Measurements from ENCODE around the gene ZNF367. TPM values are rescaled to one million over a fixed set of nuclear protein-coding genes. Genes with fewer than 3 reads are reported as not detected.
A peak's percentile ranks its signal among the peaks of the same experiment; 100 is the strongest.

Gene ZNF367
- total RNA-seq, 1 experiment from 2014 or later, result 55.5 TPM

DNA sequence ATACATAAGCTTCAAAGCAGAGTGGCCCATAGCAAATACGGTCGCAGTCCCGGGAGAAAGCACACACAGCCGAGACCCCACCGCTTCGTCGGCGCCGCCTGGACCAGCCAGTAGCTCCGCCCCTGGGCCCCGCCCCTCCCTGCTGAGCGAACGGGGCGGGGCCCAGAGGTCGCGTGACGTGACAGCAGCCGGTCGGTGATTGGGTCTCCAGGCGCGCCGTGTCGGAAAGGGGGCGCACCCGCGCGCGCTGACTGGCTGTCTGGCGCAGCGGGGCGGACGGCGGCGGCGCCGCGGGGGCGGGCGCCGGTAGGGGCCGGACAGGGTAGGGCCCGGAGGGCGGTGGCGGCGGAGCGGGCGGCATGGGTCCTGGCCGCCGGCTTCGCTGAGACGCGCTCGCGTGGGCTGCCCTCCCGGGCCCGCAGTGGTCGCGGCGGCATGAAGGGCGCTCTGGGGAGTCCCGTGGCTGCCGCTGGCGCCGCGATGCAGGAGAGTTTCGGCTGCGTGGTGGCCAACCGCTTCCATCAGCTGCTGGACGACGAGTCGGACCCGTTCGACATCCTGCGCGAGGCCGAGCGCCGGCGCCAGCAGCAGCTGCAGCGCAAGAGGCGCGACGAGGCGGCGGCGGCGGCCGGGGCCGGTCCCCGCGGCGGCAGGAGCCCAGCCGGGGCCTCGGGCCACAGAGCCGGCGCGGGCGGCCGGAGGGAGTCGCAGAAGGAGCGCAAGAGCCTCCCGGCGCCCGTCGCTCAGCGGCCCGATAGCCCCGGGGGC is 31.9 kb upstream of the ZNF367 start, which contains the start of gene HABP4:
HABP4 (plus strand) TSS at position 325 of the 768 bp plus-strand sequence; CDS start at position 436, 111 bp downstream.
- H3K27ac ChIP-seq, result peak within 1 kb of the TSS; percentile 59; the same call in 1 of the 2 replicates
- no peaks in the 10 kb centered on the region; the same call in 1 of the 2 replicates for H3K36me3 ChIP-seq
- H3K4me1 ChIP-seq (replicated peaks), result peaks cover 7% of the 10 kb centered on the region

DNA sequence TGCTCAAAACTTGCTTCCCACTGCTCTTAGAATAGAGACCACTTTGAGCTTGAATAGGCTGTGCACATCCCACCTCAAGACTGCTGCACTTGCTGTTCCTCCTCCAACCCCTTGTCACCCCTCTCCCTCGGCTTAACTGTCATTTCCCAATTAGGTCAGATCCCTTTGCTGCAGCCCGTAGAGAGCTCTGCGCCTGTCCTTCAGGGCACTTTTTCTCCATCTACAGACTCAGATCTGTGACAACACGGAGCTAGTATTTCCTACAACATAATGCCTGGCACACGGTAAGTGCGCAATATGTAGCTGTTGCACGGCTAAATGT is 31.3 kb upstream of the ZNF367 start:
- Histone ChIP-seq H3K36me3 (no peaks in the 10 kb centered on the region; the same call in 1 of the 2 replicates), H3K4me1 (replicated peaks) (peaks cover 7% of the 10 kb centered on the region), H3K4me3 (peak overlapping the region; percentile 93), H3K9me3 (replicated peaks) (0 out of 2 replicates have a peak, but pooled peaks cover 2% of the 10 kb centered on the region), H3K27ac (no peak overlapping the region), H3K27me3 (replicated peaks) (no peaks in the 10 kb centered on the region)
- no peak for DNase-seq (ENCODE audit: low read depth in 1 of 2, low spot score in 2 of 2)

More for the DNA sequence above, 31.9 kb upstream of the ZNF367 start, which contains the start of gene HABP4:
- Histone ChIP-seq H3K4me3 (peak within 1 kb of the TSS; percentile 93), H3K27me3 (replicated peaks) (no peaks in the 10 kb centered on the region), H3K9me3 (replicated peaks) (0 out of 2 replicates have a peak, but pooled peaks cover 2% of the 10 kb centered on the region)
- DNase-seq (ENCODE audit: low read depth in 1 of 2, low spot score in 2 of 2), result peak; percentile 90 to 94

DNA sequence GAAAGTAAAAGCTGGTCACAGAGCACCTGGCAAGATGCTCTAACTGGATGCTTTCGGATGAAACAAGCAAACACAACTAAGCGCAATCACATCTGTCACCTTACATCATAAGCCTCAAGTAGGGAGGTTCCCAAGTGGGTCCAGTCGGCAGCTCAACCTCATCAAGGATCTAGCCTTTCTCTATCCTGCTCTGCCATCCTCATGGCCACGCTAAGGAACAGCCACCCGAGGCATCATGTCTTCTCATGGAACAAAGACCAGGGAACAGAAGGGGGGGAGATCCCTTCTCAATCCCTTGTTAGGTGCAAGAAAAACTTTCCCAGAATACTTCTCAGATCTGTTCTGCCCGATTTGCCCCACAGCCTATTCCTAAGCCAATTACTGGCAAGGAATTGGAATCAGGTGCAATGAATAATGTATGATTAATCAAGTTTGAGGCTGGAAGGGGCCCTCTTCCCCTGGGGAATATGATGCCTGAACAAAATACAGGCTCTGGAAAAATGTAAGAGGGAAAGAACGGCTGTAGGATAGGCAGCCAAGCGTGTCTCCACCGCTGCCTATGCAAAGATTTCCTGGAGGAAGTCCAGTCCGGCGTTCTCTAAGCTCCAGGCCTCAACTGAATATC is 30.5 kb upstream of the ZNF367 start:
- no peak overlapping the region for H3K27ac ChIP-seq
- peak in 1 of 2 experiments; percentile 4 for DNase-seq (ENCODE audit: low read depth in 1 of 2, low spot score in 2 of 2)
- H3K4me1 ChIP-seq (replicated peaks), result peaks cover 7% of the 10 kb centered on the region
- H3K9me3 ChIP-seq (replicated peaks), result 0 out of 2 replicates have a peak, but pooled peaks cover 2% of the 10 kb centered on the region
- H3K27me3 ChIP-seq (replicated peaks), result no peaks in the 10 kb centered on the region
- H3K36me3 ChIP-seq, result no peaks in the 10 kb centered on the region; the same call in 1 of the 2 replicates
- no peak overlapping the region for H3K4me3 ChIP-seq

DNA sequence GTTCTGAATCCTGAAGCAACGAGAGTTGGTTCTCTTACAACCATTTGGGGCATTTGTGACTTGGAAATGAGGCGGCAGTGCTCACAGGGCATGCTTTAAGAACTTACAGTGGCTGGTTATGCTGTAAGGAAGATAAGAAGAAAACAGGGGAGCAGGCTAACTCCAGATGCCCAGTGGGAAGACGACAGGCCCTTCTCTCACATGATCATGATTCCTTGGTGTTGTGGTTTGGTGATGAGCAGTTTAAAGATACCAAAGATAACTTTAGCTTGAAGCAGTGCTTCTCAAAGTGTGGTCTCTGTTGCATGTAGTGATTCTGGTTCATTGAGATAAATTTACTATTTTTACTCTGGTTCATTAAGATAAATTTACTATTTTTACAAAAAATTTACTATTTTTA is 29.2 kb upstream of the ZNF367 start:
- Histone ChIP-seq H3K36me3 (no peaks in the 10 kb centered on the region; the same call in 1 of the 2 replicates), H3K4me1 (replicated peaks) (peaks cover 5% of the 10 kb centered on the region), H3K9me3 (replicated peaks) (0 out of 2 replicates have a peak, but pooled peaks cover 2% of the 10 kb centered on the region), H3K4me3 (no peak overlapping the region), H3K27me3 (replicated peaks) (no peaks in the 10 kb centered on the region), H3K27ac (no peak overlapping the region)
- peak in 1 of 2 experiments; percentile 1 for DNase-seq (ENCODE audit: low read depth in 1 of 2, low spot score in 2 of 2)

DNA sequence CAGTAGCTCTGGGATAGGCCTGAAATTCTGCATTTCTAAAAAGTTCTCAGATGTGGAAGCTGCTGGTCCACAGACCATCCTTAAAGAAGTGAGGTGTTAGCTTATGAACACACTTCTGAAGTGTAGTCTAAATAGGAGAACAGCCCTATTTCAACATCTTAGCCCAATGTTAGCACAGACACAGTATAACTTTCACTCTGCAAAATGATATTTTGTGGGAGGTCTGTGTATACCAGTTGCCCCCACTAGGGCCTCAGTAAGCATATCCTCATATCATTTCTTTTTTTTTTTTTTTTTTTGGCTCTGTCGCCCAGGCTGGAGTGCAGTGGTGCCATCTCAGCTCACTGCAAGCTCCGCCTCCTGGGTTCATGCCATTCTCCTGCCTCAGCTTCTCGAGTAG is 24.3 kb upstream of the ZNF367 start:
- DNase-seq (ENCODE audit: low read depth in 1 of 2, low spot score in 2 of 2), result peak in 1 of 2 experiments; percentile 0
- Histone ChIP-seq H3K36me3 (no peaks in the 10 kb centered on the region), H3K4me1 (replicated peaks) (no peaks in the 10 kb centered on the region), H3K9me3 (replicated peaks) (no peaks in the 10 kb centered on the region), H3K27ac (no peak overlapping the region), H3K4me3 (no peak overlapping the region), H3K27me3 (replicated peaks) (no peaks in the 10 kb centered on the region)

DNA sequence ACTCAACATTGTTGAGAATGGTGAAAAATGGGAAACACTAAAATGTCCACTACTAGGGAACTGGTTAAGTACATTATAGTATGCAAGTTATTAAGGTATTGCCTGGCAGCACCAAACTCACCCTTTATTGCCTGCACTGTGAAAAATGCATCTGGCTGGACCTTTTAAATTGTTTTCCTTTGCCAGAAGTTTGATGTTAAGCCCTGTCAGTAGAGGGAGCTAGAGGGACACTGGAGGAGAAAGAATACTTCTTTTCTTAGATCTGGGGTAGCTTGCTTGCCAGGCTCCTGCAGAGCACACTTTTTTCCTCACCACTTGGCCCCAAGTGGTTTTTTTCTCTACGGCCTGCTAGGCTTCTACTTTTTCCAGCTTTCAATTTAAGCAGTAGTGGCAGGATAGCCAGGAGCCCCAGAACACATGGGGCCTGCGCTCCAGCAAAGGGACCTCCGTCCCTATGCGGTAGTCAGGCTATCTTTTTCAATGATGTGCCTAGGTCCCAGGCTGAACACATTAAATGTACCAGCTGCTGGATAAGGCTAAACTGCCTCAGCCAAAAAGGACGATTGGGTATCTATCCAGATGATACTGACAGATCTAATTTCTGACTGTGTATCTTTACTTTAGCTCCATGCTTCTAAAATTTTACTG is 23.8 kb upstream of the ZNF367 start:
- H3K27me3 ChIP-seq (replicated peaks), result no peaks in the 10 kb centered on the region
- H3K4me1 ChIP-seq (replicated peaks), result no peaks in the 10 kb centered on the region
- no peaks in the 10 kb centered on the region for H3K9me3 ChIP-seq (replicated peaks)
- H3K36me3 ChIP-seq, result no peaks in the 10 kb centered on the region
- no peak overlapping the region for H3K27ac ChIP-seq
- peak in 1 of 2 experiments; percentile 14 for DNase-seq (ENCODE audit: low read depth in 1 of 2, low spot score in 2 of 2)
- no peak overlapping the region for H3K4me3 ChIP-seq

DNA sequence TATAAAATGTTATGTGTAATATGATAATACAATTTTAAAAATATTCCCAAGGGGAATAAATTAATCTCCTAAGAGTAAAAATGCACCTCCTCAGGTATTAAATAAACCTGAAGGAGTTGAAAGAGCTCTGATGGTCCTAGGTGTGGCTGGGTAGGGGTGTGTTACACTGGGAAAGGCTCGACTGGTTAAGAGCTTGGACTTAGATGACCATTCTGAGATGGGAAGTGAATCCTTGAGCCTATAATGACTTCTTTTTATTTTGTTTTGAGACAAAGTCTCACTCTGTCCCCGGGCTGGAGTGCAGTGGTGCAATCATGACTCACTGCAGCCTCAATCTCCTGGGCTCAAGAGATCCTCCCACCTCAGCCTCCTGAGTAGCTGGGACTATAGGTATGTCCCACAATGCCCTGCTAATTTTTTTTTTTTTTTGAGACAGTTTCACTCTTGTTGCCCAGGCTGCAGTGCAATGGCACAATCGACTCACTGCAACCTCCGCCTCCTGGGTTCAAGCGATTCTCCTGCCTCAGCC is 22.6 kb upstream of the ZNF367 start:
- Histone ChIP-seq H3K4me1 (replicated peaks) (no peaks in the 10 kb centered on the region), H3K4me3 (no peak overlapping the region), H3K27ac (no peak overlapping the region), H3K27me3 (replicated peaks) (no peaks in the 10 kb centered on the region), H3K36me3 (no peaks in the 10 kb centered on the region), H3K9me3 (replicated peaks) (no peaks in the 10 kb centered on the region)
- DNase-seq (ENCODE audit: low read depth in 1 of 2, low spot score in 2 of 2), result peak in 1 of 2 experiments; percentile 5

DNA sequence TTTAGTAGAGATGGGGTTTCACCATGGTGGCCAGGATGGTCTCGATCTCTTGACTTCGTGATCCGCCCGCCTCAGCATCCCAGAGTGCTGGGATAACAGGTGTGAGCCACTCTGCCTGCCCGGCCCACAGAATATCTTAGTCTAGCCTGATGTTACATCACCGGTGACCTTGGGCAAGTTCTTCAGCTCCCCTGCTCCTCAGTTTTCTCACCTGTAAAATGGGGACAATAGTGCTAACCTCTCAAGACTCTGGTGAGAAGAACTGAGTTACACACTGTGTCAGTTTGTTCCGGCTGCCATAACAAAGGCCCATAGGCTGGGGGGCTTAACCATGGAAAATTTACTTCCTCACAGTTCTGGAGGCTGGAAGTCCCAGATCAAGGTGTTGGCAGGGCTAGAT is 19.3 kb upstream of the ZNF367 start:
- H3K4me3 ChIP-seq, result no peak overlapping the region
- peak in 1 of 2 experiments; percentile 6 for DNase-seq (ENCODE audit: low read depth in 1 of 2, low spot score in 2 of 2)
- H3K27ac ChIP-seq, result no peak overlapping the region
- H3K36me3 ChIP-seq, result no peaks in the 10 kb centered on the region
- H3K9me3 ChIP-seq (replicated peaks), result no peaks in the 10 kb centered on the region; the same call in 1 of the 2 replicates
- H3K27me3 ChIP-seq (replicated peaks), result no peaks in the 10 kb centered on the region
- no peaks in the 10 kb centered on the region for H3K4me1 ChIP-seq (replicated peaks)

DNA sequence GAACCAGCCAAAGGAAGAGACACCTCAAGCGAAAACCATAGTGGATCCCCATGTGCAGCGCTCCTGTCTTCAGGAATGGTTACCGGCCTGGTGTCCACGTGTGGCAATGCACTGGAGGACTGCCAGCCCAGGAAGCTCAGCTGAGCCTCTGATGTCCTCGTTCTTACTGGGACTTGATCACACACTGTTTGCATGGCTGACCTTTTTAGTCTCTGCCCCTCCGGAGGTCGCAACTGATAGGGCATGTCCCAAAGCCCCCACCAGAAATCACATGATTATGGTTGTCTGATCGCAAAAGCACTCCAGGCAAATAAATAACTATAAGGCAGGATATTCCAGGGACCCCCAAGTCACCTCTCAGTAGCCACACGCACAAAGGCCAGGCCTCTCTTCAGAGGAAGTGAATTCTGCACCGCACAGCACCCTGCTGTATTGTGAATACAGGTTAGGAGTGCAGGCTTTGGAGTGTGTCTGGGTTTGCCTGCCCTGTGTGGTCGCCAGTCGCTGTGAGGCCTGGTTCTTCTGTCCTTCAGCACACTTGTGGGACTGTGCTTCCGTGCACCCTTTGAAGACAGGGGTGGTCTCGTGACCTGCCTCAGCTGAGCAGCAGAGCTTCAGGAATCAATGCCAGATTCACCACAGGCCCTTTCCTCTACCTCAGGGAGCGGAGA is 18.4 kb upstream of the ZNF367 start:
- Histone ChIP-seq H3K4me1 (replicated peaks) (no peaks in the 10 kb centered on the region), H3K27ac (no peak overlapping the region), H3K9me3 (replicated peaks) (no peaks in the 10 kb centered on the region; the same call in 1 of the 2 replicates), H3K4me3 (no peak overlapping the region), H3K36me3 (no peaks in the 10 kb centered on the region), H3K27me3 (replicated peaks) (no peaks in the 10 kb centered on the region)
- no peak for DNase-seq (ENCODE audit: low read depth in 1 of 2, low spot score in 2 of 2)

DNA sequence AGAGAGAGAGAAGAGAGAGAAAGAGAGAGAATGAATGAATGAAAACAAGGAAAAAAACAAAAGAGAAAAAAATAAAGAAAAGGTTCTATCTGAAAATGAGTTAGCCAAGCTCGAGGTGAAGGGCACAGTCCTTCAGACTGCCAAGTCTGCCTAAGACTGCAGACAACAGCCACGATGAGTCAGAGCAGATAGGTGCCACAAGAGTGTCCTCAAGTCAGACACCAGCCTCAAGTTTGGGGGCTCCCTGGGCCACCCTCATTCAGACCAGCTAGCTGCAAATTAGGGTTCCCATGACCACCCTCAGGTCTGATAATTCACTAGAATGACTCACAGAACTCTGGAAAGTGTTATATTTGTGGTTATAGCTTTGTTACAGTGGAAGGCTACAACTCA is 17.9 kb upstream of the ZNF367 start:
- Histone ChIP-seq H3K9me3 (replicated peaks) (no peaks in the 10 kb centered on the region; the same call in 1 of the 2 replicates), H3K27me3 (replicated peaks) (no peaks in the 10 kb centered on the region), H3K4me1 (replicated peaks) (no peaks in the 10 kb centered on the region), H3K27ac (no peak overlapping the region), H3K36me3 (no peaks in the 10 kb centered on the region), H3K4me3 (no peak overlapping the region)
- no peak for DNase-seq (ENCODE audit: low read depth in 1 of 2, low spot score in 2 of 2)

DNA sequence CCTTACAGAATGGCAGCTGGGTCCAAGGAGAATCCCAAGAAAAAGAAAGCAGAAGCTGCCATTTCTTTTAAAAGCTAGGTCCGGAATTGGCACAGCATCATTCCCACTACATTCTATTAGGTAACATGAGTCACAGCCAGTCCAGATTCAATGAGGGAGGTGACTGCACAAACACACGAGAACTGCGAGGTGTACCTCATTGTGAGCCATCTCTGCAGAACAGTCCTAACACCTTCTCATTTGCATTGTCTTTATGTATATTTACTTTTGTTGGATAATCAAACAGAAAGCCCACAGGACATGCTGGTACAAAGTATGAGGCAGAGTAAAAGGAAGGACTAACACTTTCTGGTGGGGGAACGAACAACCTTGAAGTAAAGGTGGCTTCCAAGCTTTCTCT is 17.2 kb upstream of the ZNF367 start:
- Histone ChIP-seq H3K27me3 (replicated peaks) (no peaks in the 10 kb centered on the region), H3K9me3 (replicated peaks) (no peaks in the 10 kb centered on the region; the same call in 1 of the 2 replicates), H3K4me3 (no peak overlapping the region), H3K36me3 (no peaks in the 10 kb centered on the region), H3K27ac (no peak overlapping the region), H3K4me1 (replicated peaks) (no peaks in the 10 kb centered on the region)
- peak in 1 of 2 experiments; percentile 8 for DNase-seq (ENCODE audit: low read depth in 1 of 2, low spot score in 2 of 2)

DNA sequence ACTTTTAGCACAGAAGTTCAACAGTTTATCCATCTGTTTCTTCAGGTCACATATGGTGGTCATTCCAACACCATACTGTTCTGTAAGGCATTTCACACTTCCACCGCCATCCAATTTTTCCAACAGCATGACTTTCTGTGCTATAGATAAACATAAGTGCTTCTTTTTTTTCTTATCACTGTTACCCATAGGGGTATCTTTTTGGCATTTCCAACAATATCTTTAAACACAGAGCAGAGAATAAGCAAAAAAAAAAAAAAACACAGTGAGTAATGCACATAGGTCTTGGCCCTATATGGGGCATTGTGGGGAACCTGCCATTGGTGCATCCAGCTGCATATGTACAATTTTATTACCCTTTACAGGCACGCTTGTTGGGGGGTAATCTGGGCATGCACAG is 12.2 kb upstream of the ZNF367 start:
- DNase-seq (ENCODE audit: low read depth in 1 of 2, low spot score in 2 of 2), result no peak
- Histone ChIP-seq H3K27ac (no peak overlapping the region), H3K4me1 (replicated peaks) (no peaks in the 10 kb centered on the region), H3K4me3 (no peak overlapping the region), H3K36me3 (no peaks in the 10 kb centered on the region), H3K27me3 (replicated peaks) (no peaks in the 10 kb centered on the region), H3K9me3 (replicated peaks) (no peaks in the 10 kb centered on the region; the same call in 1 of the 2 replicates)

DNA sequence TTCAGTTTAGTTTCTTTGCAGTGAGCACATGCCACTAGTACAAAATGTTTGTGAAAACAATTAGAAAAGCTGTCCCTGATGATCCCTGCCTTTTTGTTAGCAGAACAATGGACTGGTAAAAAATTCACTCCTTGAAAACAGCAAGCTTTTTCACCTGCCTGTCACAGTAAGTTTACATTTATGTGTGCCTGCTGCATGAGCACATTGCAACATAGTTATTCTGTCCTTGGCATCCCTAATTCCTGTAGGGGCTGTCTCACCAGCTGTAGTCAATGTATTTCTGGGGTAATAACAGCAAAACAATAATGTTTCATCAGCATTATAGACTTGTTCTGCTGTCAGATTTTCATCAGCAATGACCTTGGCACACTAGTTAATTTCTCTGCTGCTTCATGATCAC is 11.6 kb upstream of the ZNF367 start:
- Histone ChIP-seq H3K4me1 (replicated peaks) (no peaks in the 10 kb centered on the region), H3K27me3 (replicated peaks) (no peaks in the 10 kb centered on the region)
- DNase-seq (ENCODE audit: low read depth in 1 of 2, low spot score in 2 of 2), result no peak

More for the DNA sequence above, 11.6 kb upstream of the ZNF367 start:
- Histone ChIP-seq H3K9me3 (replicated peaks) (no peaks in the 10 kb centered on the region), H3K36me3 (no peaks in the 10 kb centered on the region), H3K4me3 (no peak overlapping the region), H3K27ac (no peak overlapping the region)
